Neural progenitor cell (in vitro differentiated cells): ENCODE measurements around the gene KRT80.

Experiments used
- EZH2 ChIP-seq: fragments of 200-600 bp; sonication (generic); IDR thresholded peaks from 2 replicates; pipeline ENCODE4 v1.6.1; 2017; ENCODE audit warnings: antibody characterized with exemption, mild to moderate bottlenecking, moderate library complexity
- TF ChIP-seq, protein P1 (sequence below): fragments of 200-600 bp; sonication (generic); IDR thresholded peaks from 2 replicates; pipeline ENCODE4 v1.5.1; 2017; ENCODE audit warnings: antibody characterized with exemption, mild to moderate bottlenecking

DNA sequence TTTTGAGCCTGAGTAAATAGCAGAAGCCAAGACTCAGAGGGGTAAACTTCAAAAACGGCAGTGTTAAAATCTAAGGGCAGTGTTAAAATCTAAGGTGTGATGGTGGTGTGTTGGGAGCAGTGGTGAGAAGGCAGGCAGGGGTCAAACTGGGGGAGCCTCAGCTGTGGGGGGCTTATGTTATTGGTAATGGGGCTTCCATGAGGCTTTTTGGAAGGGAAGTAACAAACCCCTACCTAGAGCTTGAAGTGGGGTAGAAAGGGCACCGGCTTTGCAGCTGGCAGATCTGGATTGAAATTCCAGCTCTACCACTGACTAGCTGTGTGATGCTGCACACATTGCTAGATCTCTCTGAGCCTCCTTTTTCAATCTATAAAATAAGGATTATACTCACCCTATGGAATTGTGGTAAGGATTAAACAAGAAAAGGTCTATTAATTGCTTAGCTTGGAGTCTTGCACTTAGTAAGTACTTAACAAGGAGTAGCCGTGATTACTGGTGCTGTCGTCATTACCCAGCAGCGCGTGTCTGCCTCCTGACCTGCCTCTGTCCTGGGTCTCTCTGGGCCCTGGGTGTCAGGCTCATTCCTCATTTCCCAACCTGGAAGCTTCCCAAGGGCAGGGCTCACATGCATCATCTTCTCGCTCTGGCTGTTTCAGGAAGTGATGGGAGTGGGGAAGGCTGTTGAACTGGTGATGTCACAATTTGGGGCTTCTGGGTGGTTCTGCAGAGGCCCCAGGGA is 18.5 kb upstream of the KRT80 start:
- TF ChIP-seq, protein P1, sequence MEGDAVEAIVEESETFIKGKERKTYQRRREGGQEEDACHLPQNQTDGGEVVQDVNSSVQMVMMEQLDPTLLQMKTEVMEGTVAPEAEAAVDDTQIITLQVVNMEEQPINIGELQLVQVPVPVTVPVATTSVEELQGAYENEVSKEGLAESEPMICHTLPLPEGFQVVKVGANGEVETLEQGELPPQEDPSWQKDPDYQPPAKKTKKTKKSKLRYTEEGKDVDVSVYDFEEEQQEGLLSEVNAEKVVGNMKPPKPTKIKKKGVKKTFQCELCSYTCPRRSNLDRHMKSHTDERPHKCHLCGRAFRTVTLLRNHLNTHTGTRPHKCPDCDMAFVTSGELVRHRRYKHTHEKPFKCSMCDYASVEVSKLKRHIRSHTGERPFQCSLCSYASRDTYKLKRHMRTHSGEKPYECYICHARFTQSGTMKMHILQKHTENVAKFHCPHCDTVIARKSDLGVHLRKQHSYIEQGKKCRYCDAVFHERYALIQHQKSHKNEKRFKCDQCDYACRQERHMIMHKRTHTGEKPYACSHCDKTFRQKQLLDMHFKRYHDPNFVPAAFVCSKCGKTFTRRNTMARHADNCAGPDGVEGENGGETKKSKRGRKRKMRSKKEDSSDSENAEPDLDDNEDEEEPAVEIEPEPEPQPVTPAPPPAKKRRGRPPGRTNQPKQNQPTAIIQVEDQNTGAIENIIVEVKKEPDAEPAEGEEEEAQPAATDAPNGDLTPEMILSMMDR, result no peak
- no peak for TF ChIP-seq EZH2
